Lung (tissue), 12 donors: ENCODE measurements around the gene CDR2. TPM values are rescaled to one million over a fixed set of nuclear protein-coding genes. Genes with fewer than 3 reads are reported as not detected.

ENCODE experiments used
- ATAC-seq: fragments of 200-7000 bp; cut with Tn5 transposase; one replicate; pipeline ENCODE4 v1.9.1; 2020; ENCODE audit warnings: moderate number of reproducible peaks; ENCODE audit not compliant: insufficient read depth, low FRiP score
- DNase-seq, 3 donors: peaks; one replicate each; pipeline ENCODE4 v3.0.0-alpha.2; 2013 to 2017
- H3K27ac ChIP-seq, 2 donors: one replicate each; pipeline ENCODE4 v1.5.1; 2013; ENCODE audit warnings: mild to moderate bottlenecking in 2 of 2, moderate library complexity in 2 of 2, control low read depth in 1 of 2, inconsistent platforms in 1 of 2, low read depth in 1 of 2, low read length in 1 of 2
- H3K27me3 ChIP-seq, 3 donors: one replicate each; pipeline ENCODE4 v1.5.1; 2013; ENCODE audit warnings: low read length in 2 of 3; ENCODE audit not compliant: control insufficient read depth in 3 of 3, insufficient read depth in 3 of 3
- H3K36me3 ChIP-seq, 4 donors: one replicate each; pipeline ENCODE4 v1.5.1; 2013; ENCODE audit warnings: low read length in 4 of 4, mild to moderate bottlenecking in 1 of 4, moderate library complexity in 1 of 4; ENCODE audit not compliant: control insufficient read depth in 4 of 4, insufficient read depth in 4 of 4
- H3K4me1 ChIP-seq, 5 donors: one replicate each; pipeline ENCODE4 v1.5.1; 2013; ENCODE audit warnings: low read length in 5 of 5, mild to moderate bottlenecking in 2 of 5, moderate library complexity in 1 of 5; ENCODE audit not compliant: control insufficient read depth in 5 of 5, insufficient read depth in 5 of 5
- H3K4me3 ChIP-seq: one replicate; pipeline ENCODE4 v1.5.1; 2013; ENCODE audit warnings: mild to moderate bottlenecking, control low read depth, moderate library complexity
- H3K9ac ChIP-seq, 2 donors: one replicate each; pipeline ENCODE4 v1.5.1; 2013; ENCODE audit warnings: low read length in 2 of 2, control low read depth in 1 of 2; ENCODE audit not compliant: insufficient read depth in 1 of 2
- H3K9me3 ChIP-seq, 4 donors: one replicate each; pipeline ENCODE4 v1.5.1; 2013; ENCODE audit warnings: low read length in 3 of 4, mild to moderate bottlenecking in 1 of 4, moderate library complexity in 1 of 4; ENCODE audit not compliant: control insufficient read depth in 4 of 4, insufficient read depth in 3 of 4
- CTCF ChIP-seq: IDR thresholded peaks from 2 replicates; pipeline ENCODE4 v1.5.1; 2012; ENCODE audit warnings: mild to moderate bottlenecking; ENCODE audit errors: control extremely low read depth, extremely low read depth
- WGBS, 2 donors: extraction: QIAGEN DNeasy Blood & Tissue Kit; methylation state at CpG; one replicate each; pipeline ENCODE4 v1.1.7; 2013; 5-methylcytosine and 5-hydroxymethylcytosine counted together
- polyA plus RNA-seq, 2 donors: library from polyadenylated mRNA; stranded (reverse); fragments of 200-250 nt; gene quantifications; one replicate each; pipeline ENCODE4 v1.2.1, GENCODE V29; 2013
- total RNA-seq, 2 donors: library from RNA; depleted of rRNA in 1 of 2; stranded (reverse); fragments of >200 nt in 1 of 2; gene quantifications; one replicate each; pipeline ENCODE4 v1.2.1, GENCODE V29; 2014 to 2021
- donor health status: control.
- donor health status: control.
- donor health status: Bipolar disorder and iron deficiency.
- donor health status: healthy.
- donor health status: DM: yes; HTN: yes; CAD: no.

CDR2 gene
- total and polyA plus RNA-seq, 4 donors, result 11.3 to 27.0 (median 14.0) TPM

GRCh38 chr16:22417019-22417418 is 42.6 kb upstream of the CDR2 start:
- Histone ChIP-seq H3K4me1 (no peaks in the 10 kb centered on the region), H3K27me3 (no peaks in the 10 kb centered on the region), H3K9me3 (no peaks in the 10 kb centered on the region), H3K4me3 (no peak overlapping the region), H3K9ac (no peak overlapping the region), H3K27ac (no peak overlapping the region), H3K36me3 (peaks cover 0 to 17% (median 1%) of the 10 kb centered on the region in 4 donors)
- WGBS, 2 donors, result 77 to 81% methylated on average over 4 of the region's 4 CpGs
- ATAC-seq (no peak), DNase-seq (no peak)
- no peak for TF ChIP-seq CTCF

GRCh38 chr16:22413819-22414218 is 39.4 kb upstream of the CDR2 start:
- H3K9ac ChIP-seq, result no peak overlapping the region
- DNase-seq, result no peak
- TF ChIP-seq CTCF, result no peak
- H3K4me3 ChIP-seq, result no peak overlapping the region
- H3K9me3 ChIP-seq, result no peaks in the 10 kb centered on the region
- H3K4me1 ChIP-seq, result no peaks in the 10 kb centered on the region
- no peaks in the 10 kb centered on the region for H3K27me3 ChIP-seq
- ATAC-seq, result no peak
- 98% methylated on average over 7 of the region's 7 CpGs for WGBS, 2 donors
- H3K27ac ChIP-seq, result no peak overlapping the region
- peaks cover 0 to 3% (median under 1%) of the 10 kb centered on the region in 4 donors for H3K36me3 ChIP-seq

DNA sequence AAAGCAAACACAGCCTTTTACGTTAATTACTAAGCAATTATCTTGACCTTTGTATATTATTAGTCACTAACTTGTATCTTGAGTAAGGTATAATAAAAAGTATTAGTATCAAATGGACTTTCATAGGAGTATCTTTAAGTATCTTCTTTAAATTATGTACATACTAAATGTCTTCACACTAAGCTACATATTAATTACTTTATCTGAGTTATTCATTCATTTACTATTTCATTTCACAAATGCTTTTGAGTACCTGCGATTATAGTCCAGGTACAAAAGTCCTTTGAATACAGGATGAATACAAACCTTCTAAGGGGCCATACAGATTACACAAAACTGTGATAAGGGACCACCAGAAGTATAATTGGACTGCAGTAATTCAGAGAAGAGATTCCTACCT is 33.1 kb upstream of the CDR2 start:
- H3K27me3 ChIP-seq, result no peaks in the 10 kb centered on the region
- H3K9me3 ChIP-seq, result no peaks in the 10 kb centered on the region
- no peak for DNase-seq
- no peak overlapping the region for H3K4me3 ChIP-seq
- no peak for TF ChIP-seq CTCF
- 85 to 97% methylated on average over 2 of the region's 2 CpGs for WGBS, 2 donors
- no peak overlapping the region for H3K9ac ChIP-seq
- no peak for ATAC-seq
- no peaks in the 10 kb centered on the region for H3K36me3 ChIP-seq
- H3K27ac ChIP-seq, result no peak overlapping the region
- H3K4me1 ChIP-seq, result peaks cover 0 to 3% (median 0%) of the 10 kb centered on the region in 5 donors

DNA sequence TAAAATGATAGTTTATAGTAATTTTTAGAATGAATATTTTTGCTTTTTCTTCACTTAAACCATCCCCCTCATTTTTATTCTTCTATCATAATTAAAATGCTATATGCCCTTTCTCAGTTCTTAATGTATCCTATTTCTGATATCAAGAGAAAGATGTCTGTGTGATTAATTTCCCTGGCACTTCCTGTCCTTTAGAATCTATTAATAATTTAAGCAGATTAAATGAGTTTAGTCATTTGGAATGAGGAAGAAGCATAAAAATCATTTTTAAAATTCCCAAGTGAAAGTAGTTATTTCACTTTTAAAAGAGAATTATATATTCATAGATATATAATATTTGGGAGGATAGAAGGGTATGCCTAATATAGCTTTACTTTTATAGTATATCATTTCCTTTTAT is 27.8 kb upstream of the CDR2 start:
- H3K4me1 ChIP-seq, result peaks cover 0 to 4% (median 0%) of the 10 kb centered on the region in 5 donors
- ATAC-seq (no peak), DNase-seq (no peak)
- no peak for TF ChIP-seq CTCF
- peaks cover 0 to 5% (median 0%) of the 10 kb centered on the region in 4 donors for H3K36me3 ChIP-seq
- H3K27ac ChIP-seq, result no peak overlapping the region
- no peak overlapping the region for H3K4me3 ChIP-seq
- H3K9me3 ChIP-seq, result no peaks in the 10 kb centered on the region
- H3K9ac ChIP-seq, result no peak overlapping the region
- H3K27me3 ChIP-seq, result no peaks in the 10 kb centered on the region
